ENCODE measurements around the gene ATP8A2.

ATP8A2 gene

DNA sequence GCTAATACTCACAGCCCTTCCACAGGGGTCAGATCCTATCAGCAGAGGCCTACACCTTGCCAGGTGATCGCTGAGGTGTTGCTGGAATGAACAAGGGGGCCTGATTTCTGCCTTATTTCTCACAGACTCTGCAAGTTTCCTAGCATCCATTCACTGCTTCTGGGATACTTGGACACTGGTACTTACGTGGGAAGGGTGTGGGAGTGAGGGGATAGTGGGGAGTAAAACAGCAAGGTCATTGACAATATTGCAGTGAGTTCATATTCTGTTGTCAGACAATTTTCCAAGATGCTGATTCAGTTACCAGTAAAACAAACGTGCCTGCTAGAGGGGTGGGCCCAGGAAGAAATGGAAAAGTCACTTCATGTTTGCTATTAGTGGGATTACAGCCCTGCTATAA is 403.5 kb downstream of the ATP8A2 start:
- H3K4me3 ChIP-seq (ENCODE audit: low read depth, low read length) = no peak overlapping the region
- TF ChIP-seq, protein P1, sequence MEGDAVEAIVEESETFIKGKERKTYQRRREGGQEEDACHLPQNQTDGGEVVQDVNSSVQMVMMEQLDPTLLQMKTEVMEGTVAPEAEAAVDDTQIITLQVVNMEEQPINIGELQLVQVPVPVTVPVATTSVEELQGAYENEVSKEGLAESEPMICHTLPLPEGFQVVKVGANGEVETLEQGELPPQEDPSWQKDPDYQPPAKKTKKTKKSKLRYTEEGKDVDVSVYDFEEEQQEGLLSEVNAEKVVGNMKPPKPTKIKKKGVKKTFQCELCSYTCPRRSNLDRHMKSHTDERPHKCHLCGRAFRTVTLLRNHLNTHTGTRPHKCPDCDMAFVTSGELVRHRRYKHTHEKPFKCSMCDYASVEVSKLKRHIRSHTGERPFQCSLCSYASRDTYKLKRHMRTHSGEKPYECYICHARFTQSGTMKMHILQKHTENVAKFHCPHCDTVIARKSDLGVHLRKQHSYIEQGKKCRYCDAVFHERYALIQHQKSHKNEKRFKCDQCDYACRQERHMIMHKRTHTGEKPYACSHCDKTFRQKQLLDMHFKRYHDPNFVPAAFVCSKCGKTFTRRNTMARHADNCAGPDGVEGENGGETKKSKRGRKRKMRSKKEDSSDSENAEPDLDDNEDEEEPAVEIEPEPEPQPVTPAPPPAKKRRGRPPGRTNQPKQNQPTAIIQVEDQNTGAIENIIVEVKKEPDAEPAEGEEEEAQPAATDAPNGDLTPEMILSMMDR (IDR thresholded peaks at IDR 0.05; ENCODE audit: low read depth, low read length) = no peak

DNA sequence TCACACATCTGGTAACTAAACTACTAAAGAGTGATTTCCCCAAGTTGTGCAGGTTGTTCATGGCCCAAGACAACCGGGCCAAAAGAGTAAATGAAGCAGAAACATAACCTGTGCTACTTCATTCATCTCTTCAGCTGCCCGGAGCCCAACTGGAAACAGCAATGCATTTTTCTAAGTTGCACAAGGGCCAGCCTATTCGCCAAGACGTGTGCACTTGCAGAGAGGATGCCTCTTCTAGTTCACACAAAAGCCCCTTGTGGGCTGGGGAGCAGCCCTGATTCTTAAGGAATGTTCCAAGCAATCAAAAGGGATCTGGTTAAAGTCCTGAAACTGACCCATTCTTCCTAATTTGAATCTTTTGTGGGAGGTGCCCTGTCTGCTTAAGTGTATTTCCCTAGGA is 404.2 kb downstream of the ATP8A2 start:
- no peak overlapping the region for H3K4me3 ChIP-seq (ENCODE audit: low read depth, low read length)
- TF ChIP-seq, protein P1 (IDR thresholded peaks at IDR 0.05; ENCODE audit: low read depth, low read length) = no peak

DNA sequence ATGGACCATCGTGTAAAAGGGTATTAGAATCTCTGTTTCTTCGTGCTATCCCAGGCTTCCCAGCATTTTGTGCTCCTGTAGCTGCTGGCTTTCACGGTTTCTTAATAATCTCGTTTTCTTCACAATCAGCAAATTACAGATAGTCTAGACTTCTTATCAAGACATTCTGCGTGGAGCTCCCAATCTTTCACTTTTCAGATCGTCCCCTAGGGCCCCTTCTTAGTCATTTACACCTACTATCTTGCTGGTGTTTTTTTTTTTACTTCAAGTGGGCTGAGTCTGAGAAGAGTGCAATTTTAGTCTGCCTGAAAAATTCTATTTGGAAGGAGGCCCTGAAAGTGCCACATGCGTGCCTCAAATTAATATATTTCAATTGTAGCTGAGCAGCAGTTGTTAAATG is 404.9 kb downstream of the ATP8A2 start:
- TF ChIP-seq, protein P1 (IDR thresholded peaks at IDR 0.05; ENCODE audit: low read depth, low read length) = no peak
- H3K4me3 ChIP-seq (ENCODE audit: low read depth, low read length) = no peak overlapping the region

DNA sequence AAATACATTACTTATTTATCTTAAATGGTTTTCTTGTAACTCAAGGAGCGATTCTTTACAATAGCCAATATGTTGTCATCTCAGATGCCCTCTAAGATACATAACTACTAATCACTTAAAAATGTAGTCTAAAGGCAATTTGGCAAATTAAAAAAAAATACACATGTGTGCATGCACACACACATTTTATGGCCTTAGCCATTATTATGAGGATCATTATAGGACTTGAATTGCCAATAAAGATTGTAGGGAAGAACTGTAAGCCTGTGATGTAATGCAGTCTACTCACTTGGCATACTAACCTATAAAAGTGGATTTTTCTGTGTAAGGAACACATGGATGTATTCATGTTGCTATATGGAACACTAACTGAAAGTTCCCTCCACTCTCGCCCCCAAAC is 405.7 kb downstream of the ATP8A2 start:
- TF ChIP-seq, protein P1 (IDR thresholded peaks at IDR 0.05; ENCODE audit: low read depth, low read length) = no peak
- H3K4me3 ChIP-seq (ENCODE audit: low read depth, low read length) = no peak overlapping the region

DNA sequence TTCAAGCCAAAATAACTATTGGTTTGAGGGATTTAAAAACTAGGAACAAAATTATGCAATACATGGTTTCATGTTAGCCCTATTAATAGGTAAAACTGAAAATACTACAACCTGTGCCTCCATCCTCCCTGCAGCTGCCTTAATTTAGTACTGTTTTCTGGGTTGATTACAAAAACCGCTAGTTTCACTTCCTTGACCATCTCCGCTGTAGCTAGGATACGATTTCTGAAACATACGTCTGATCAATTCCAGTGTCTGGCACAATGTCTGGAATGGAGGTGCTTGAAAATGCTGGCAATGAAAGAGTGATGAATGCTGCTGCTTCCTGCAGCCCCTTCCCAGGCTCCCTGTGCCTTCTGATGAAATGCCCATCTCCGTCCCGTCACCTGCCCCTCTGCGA is 406.6 kb downstream of the ATP8A2 start:
- TF ChIP-seq, protein P1 (IDR thresholded peaks at IDR 0.05; ENCODE audit: low read depth, low read length) = no peak
- no peak overlapping the region for H3K4me3 ChIP-seq (ENCODE audit: low read depth, low read length)

DNA sequence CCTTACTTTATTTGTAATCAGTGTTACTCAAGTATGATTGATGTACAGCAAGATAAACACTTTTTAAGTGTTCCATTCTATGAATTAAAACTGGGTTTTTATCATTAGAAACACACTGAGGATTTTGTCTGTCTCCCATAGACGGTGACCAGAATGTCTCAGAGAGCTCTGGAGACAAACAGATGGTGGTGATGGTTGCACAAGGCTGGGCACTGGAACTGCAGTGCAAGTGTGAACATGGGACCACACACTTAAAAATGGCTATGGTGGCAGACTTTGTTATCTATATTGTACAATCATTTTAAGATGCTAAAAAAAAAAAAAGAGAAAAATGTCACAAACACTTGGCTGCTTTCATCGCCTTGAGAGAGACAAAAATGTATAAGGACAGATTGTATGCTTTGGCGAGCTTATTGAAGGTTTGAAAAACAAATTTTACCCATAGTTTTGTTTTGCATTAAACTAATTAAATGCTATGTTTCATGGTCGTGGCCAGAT is 407.1 kb downstream of the ATP8A2 start:
- no peak overlapping the region for H3K4me3 ChIP-seq (ENCODE audit: low read depth, low read length)
- TF ChIP-seq, protein P1 (IDR thresholded peaks at IDR 0.05; ENCODE audit: low read depth, low read length) = no peak

DNA sequence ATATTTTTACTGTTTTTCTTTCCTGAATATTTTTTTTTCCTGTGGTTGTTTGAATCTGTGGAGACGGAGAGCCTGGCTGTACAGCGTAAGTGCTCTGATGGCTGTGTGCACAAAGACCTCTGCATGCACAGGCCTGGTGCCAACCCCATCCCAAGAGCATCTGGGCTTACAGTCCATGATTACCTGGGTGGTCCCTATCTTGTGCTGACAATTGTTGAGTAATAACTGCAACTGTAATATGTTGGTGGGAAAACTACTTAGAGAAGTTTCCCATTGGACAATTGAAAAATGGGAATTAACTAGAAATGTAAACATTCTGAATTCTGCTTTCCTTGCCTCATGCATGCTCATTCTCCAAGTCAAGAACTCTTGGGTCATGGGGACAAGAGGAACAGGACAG is 411.3 kb downstream of the ATP8A2 start:
- no peak overlapping the region for H3K4me3 ChIP-seq (ENCODE audit: low read depth, low read length)
- TF ChIP-seq, protein P1 (IDR thresholded peaks at IDR 0.05; ENCODE audit: low read depth, low read length) = no peak

Measured in WI38 (cell line).